ENCODE measurements around the gene MIXL1.

DNA sequence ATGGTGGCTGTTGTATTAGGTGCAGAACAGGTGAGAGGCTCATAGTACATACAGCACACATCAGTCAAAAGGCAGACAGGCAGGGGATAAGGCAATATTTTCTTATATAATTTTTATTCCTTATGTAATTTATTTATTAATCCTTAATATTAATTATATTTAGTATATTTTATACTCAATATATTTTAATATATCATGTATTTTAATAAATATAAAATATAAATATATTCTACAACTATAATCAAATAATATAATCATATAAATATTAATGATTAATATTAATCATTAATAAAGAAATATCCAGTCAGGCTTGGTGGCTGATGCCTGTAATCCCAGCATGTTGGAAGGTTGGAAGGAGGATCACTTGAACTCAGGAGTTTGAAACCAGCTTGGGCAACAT is 19.3 kb upstream of the MIXL1 start:
- no peak for TF ChIP-seq CBFB (CRISPR knock-in tag; IDR thresholded peaks at IDR 0.05)
- no peak for TF ChIP-seq TEAD3 (CRISPR knock-in tag; optimal IDR thresholded peaks at IDR 0.05; ENCODE audit: borderline replicate concordance)
